Cardiac muscle cell (in vitro differentiated cells and primary cell): ENCODE measurements around the gene HACD2. TPM values are rescaled to one million over a fixed set of nuclear protein-coding genes. Genes with fewer than 3 reads are reported as not detected.

Experiments
- DNase-seq, 2 donors: peaks; one replicate each; pipeline versions ENCODE4 v3.0.0 to v3.0.0-alpha.2; 2010 to 2017; ENCODE audit warnings: low read depth in 1 of 2, low spot score in 1 of 2
- H3K27ac ChIP-seq: fragments of 200-600 bp; sonication (generic); 2 replicates; pipeline ENCODE4 v1.5.1; 2016
- H3K27me3 ChIP-seq: fragments of 200-600 bp; sonication (generic); 2 replicates; pipeline ENCODE4 v1.6.0; 2016; ENCODE audit warnings: control low read depth
- H3K36me3 ChIP-seq: fragments of 200-600 bp; sonication (generic); 2 replicates; pipeline ENCODE4 v1.5.1; 2016; ENCODE audit warnings: control low read depth
- H3K4me1 ChIP-seq: fragments of 200-600 bp; sonication (generic); 2 replicates; pipeline ENCODE4 v1.8.1; 2017; ENCODE audit warnings: low read depth, mild to moderate bottlenecking, mixed run types
- H3K4me3 ChIP-seq: fragments of 200-600 bp; sonication (generic); 2 replicates; pipeline ENCODE4 v1.5.1; 2016; ENCODE audit warnings: mild to moderate bottlenecking
- H3K9me3 ChIP-seq: fragments of 200-600 bp; sonication (generic); 2 replicates; pipeline ENCODE4 v1.5.1; 2017; ENCODE audit warnings: low read depth, mild to moderate bottlenecking, control low read depth
- polyA plus RNA-seq: library from polyadenylated mRNA; unstranded; fragments of >200 nt; fragmentation: Nextera tagmentation; extraction: Ambion mirVana; gene quantifications from 2 replicates; pipeline ENCODE4 v1.2.1, GENCODE V29; 2016
- total RNA-seq: library from RNA; depleted of rRNA; stranded (reverse); fragments of >200 nt; gene quantifications from 2 replicates; pipeline ENCODE4 v1.2.3, GENCODE V29; 2016
- TF ChIP-seq, protein P1 (sequence below): IDR thresholded peaks from 2 replicates; pipeline ENCODE4 v1.5.1; 2012; ENCODE audit warnings: low read depth, mild to moderate bottlenecking, low read length

HACD2 gene
- total and polyA plus RNA-seq, 2 experiments from 2014 or later = 9.1 to 13.6 TPM

DNA sequence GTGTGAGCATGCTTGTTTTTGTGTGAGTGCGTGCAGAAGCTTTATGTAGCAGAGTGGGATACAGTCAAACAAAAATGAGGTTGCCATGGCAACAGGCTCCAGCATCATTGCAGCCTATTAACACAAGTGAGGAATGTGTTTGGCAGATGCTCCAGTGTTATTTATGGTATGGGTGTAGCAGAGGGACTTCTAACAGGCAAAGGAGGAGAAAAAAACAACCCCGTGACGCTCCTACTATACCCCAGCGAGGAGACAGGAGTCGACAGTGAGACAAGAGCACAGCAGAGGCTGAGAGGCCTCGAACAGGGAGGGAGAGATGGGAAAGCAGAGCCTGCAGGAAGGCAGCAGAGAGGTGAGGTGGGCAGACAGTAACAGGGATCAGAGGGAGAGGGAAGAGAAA lies 140.8 kb downstream of the HACD2 start:
- Histone ChIP-seq H3K36me3 (no peaks in the 10 kb centered on the region), H3K27me3 (peaks cover 9% of the 10 kb centered on the region), H3K4me1 (peaks cover 15% of the 10 kb centered on the region), H3K27ac (no peak overlapping the region), H3K4me3 (no peak overlapping the region), H3K9me3 (no peaks in the 10 kb centered on the region)
- peak; percentile 20 to 25 for DNase-seq
- TF ChIP-seq, protein P1, sequence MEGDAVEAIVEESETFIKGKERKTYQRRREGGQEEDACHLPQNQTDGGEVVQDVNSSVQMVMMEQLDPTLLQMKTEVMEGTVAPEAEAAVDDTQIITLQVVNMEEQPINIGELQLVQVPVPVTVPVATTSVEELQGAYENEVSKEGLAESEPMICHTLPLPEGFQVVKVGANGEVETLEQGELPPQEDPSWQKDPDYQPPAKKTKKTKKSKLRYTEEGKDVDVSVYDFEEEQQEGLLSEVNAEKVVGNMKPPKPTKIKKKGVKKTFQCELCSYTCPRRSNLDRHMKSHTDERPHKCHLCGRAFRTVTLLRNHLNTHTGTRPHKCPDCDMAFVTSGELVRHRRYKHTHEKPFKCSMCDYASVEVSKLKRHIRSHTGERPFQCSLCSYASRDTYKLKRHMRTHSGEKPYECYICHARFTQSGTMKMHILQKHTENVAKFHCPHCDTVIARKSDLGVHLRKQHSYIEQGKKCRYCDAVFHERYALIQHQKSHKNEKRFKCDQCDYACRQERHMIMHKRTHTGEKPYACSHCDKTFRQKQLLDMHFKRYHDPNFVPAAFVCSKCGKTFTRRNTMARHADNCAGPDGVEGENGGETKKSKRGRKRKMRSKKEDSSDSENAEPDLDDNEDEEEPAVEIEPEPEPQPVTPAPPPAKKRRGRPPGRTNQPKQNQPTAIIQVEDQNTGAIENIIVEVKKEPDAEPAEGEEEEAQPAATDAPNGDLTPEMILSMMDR = no peak

DNA sequence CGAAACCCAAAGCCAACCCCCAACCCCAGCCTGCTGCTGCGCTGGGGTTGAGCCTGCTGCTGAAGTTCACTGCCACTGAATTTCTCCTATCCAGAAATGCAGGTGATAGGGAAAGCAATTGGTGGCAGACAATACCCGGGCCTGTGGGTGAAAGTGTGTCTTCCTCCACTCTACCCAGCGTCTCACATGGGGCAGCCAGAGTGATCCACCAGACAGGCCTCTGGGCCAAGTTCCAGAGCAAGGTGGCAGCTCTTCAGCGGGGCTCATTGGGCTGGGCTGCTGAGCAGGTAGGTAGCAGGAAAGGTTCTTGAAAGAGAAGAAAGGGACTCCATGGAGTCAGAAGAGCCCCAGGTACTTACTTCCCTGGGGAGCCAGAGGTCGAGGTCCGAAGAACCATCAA lies 141.9 kb downstream of the HACD2 start:
- Histone ChIP-seq H3K4me3 (no peak overlapping the region), H3K27ac (no peak overlapping the region), H3K9me3 (no peaks in the 10 kb centered on the region), H3K36me3 (no peaks in the 10 kb centered on the region), H3K4me1 (peaks cover 15% of the 10 kb centered on the region), H3K27me3 (peaks cover 2% of the 10 kb centered on the region)
- DNase-seq = no peak
- TF ChIP-seq, protein P1 = no peak

DNA sequence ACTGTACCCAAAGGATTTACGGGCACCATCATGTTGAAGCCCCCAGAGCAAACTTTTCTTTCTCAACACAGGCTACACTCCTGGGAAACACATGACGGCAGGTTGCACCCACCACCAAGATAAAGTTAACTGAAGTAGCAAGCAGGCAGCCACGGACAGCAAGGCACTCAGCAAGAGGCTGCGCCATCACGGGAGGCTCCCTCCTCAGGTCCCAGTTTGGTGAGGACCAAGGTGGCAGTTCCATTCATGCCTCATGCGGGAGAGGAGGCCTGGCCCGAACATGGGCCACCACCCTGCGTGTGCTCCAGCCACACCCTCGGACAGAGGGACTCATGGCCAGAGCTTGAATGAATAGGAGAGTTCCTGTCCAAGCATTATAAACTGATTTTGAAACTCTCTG lies 142.7 kb downstream of the HACD2 start:
- H3K9me3 ChIP-seq = no peaks in the 10 kb centered on the region
- peaks cover 15% of the 10 kb centered on the region for H3K4me1 ChIP-seq
- no peak overlapping the region for H3K27ac ChIP-seq
- H3K27me3 ChIP-seq = peaks cover 2% of the 10 kb centered on the region
- DNase-seq = no peak
- H3K36me3 ChIP-seq = no peaks in the 10 kb centered on the region
- TF ChIP-seq, protein P1 = no peak
- H3K4me3 ChIP-seq = no peak overlapping the region

Other genes with a start within 250 kb of the HACD2 start
- 47.7 and 93.7 TPM in 2 replicates for gene ADCY5, start 136.0 kb downstream of the HACD2 start, total RNA-seq
- 38.4 and 74.0 TPM in 2 replicates for gene ADCY5, start 136.0 kb downstream of the HACD2 start, polyA plus RNA-seq